ENCODE data around the gene HOXA5.

DNA sequence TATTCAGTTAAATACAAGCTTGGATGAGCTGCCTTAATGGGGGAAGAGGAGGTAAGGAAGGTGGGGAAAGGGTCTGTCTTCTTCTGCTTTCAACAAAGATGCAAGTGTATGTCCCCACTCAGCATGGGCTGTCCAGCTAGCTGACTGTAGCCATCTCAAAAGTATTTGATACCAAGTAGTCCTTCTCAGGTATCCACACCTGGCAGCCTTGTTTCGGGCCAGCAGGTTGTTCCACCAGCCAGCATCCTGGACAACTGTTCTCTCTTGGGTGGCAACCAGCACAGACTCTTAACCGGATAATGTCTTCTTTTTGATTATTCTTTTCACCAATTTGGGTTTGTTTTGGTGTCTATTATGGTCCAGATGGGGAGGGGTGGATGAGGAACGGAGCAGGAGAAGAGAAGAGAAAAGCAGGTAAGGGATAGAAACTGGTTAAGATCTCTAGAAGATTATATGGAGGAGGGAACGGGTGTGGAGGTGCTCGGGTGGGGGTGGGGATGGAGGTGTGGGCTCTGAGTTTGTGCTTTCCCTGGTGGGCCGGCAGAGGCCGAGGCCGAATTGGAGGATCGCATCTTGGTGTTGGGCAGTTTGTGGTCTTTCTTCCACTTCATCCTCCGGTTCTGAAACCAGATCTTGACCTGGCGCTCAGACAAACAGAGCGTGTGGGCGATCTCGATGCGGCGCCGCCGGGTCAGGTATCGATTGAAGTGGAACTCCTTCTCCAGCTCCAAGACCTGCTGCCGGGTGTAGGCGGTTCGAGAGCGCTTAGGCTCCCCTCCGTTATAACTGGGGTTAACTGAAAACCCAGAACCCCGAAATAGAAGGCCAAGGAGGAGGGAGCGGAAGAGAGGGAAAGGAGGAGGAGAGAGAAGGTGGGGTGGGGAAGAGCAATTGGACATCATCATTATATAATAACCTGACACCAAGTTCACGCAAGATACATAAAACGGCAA lies 14.4 kb downstream of the HOXA5 start:
- no peak for TF ChIP-seq STAT3 (IDR thresholded peaks at IDR 0.05; ENCODE audit: low read depth, low read length)
- TF ChIP-seq, protein P1, sequence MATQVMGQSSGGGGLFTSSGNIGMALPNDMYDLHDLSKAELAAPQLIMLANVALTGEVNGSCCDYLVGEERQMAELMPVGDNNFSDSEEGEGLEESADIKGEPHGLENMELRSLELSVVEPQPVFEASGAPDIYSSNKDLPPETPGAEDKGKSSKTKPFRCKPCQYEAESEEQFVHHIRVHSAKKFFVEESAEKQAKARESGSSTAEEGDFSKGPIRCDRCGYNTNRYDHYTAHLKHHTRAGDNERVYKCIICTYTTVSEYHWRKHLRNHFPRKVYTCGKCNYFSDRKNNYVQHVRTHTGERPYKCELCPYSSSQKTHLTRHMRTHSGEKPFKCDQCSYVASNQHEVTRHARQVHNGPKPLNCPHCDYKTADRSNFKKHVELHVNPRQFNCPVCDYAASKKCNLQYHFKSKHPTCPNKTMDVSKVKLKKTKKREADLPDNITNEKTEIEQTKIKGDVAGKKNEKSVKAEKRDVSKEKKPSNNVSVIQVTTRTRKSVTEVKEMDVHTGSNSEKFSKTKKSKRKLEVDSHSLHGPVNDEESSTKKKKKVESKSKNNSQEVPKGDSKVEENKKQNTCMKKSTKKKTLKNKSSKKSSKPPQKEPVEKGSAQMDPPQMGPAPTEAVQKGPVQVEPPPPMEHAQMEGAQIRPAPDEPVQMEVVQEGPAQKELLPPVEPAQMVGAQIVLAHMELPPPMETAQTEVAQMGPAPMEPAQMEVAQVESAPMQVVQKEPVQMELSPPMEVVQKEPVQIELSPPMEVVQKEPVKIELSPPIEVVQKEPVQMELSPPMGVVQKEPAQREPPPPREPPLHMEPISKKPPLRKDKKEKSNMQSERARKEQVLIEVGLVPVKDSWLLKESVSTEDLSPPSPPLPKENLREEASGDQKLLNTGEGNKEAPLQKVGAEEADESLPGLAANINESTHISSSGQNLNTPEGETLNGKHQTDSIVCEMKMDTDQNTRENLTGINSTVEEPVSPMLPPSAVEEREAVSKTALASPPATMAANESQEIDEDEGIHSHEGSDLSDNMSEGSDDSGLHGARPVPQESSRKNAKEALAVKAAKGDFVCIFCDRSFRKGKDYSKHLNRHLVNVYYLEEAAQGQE (IDR thresholded peaks at IDR 0.05; ENCODE audit: low read depth, low read length) = no peak
- TF ChIP-seq HDAC2 (IDR thresholded peaks at IDR 0.05) = no peak
- TF ChIP-seq, protein P2, sequence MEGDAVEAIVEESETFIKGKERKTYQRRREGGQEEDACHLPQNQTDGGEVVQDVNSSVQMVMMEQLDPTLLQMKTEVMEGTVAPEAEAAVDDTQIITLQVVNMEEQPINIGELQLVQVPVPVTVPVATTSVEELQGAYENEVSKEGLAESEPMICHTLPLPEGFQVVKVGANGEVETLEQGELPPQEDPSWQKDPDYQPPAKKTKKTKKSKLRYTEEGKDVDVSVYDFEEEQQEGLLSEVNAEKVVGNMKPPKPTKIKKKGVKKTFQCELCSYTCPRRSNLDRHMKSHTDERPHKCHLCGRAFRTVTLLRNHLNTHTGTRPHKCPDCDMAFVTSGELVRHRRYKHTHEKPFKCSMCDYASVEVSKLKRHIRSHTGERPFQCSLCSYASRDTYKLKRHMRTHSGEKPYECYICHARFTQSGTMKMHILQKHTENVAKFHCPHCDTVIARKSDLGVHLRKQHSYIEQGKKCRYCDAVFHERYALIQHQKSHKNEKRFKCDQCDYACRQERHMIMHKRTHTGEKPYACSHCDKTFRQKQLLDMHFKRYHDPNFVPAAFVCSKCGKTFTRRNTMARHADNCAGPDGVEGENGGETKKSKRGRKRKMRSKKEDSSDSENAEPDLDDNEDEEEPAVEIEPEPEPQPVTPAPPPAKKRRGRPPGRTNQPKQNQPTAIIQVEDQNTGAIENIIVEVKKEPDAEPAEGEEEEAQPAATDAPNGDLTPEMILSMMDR (IDR thresholded peaks at IDR 0.05 in 2 of 3, conservative IDR thresholded peaks at IDR 0.05 in 1 of 3; ENCODE audit: control insufficient read depth in 2 of 3, extremely low read depth in 1 of 3, insufficient read depth in 1 of 3, low read depth in 3 of 3, low read length in 3 of 3) = no peak
- no peak for TF ChIP-seq EGR1 (IDR thresholded peaks at IDR 0.05; ENCODE audit: borderline replicate concordance in 1 of 2, low read depth in 2 of 2, low read length in 2 of 2)
- TF ChIP-seq, protein P3, sequence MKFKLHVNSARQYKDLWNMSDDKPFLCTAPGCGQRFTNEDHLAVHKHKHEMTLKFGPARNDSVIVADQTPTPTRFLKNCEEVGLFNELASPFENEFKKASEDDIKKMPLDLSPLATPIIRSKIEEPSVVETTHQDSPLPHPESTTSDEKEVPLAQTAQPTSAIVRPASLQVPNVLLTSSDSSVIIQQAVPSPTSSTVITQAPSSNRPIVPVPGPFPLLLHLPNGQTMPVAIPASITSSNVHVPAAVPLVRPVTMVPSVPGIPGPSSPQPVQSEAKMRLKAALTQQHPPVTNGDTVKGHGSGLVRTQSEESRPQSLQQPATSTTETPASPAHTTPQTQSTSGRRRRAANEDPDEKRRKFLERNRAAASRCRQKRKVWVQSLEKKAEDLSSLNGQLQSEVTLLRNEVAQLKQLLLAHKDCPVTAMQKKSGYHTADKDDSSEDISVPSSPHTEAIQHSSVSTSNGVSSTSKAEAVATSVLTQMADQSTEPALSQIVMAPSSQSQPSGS (IDR thresholded peaks at IDR 0.05; ENCODE audit: low read length) = no peak
- no peak for TF ChIP-seq RELA (IDR thresholded peaks at IDR 0.05; ENCODE audit: borderline replicate concordance, partially characterized antibody)
- TF ChIP-seq TAF1 (IDR thresholded peaks at IDR 0.05; ENCODE audit: borderline replicate concordance, low read depth, low read length) = no peak
